Suprapubic skin (tissue), 4 donors: ENCODE data around the gene ATXN1.

Experiments
- CTCF ChIP-seq, 2 donors: fragments of 200-600 bp in 1 of 2; fragments of 450-650 bp in 1 of 2; sonication (generic) in 1 of 2; IDR thresholded peaks; one replicate each; pipeline ENCODE4 v1.5.1; 2016 to 2019; ENCODE audit warnings: antibody characterized with exemption in 2 of 2, mild to moderate bottlenecking in 1 of 2, moderate library complexity in 1 of 2
- EP300 ChIP-seq: sonication (generic); formaldehyde crosslinking; IDR thresholded peaks from one replicate; pipeline ENCODE4 v1.6.1; 2017; ENCODE audit warnings: antibody characterized with exemption
- POLR2A ChIP-seq, 2 donors: fragments of 450-650 bp; IDR thresholded peaks; one replicate each; pipeline ENCODE4 v1.6.1; 2017; ENCODE audit warnings: antibody characterized with exemption in 2 of 2, mild to moderate bottlenecking in 2 of 2, moderate library complexity in 2 of 2
- POLR2AphosphoS5 ChIP-seq, 3 donors: sonication (generic); formaldehyde crosslinking; IDR thresholded peaks; one replicate each; pipeline ENCODE4 v1.6.1; 2017; ENCODE audit warnings: antibody characterized with exemption in 3 of 3

GRCh38 chr6:16676978-16677377 lies 84.3 kb downstream of the ATXN1 start:
- TF ChIP-seq CTCF (IDR thresholded peaks at IDR 0.05): no peak
- no peak for TF ChIP-seq POLR2A (IDR thresholded peaks at IDR 0.05)
- no peak for TF ChIP-seq POLR2AphosphoS5 (IDR thresholded peaks at IDR 0.05)
- TF ChIP-seq EP300: no peak
